ENCODE data around the gene XCL1.

The XCL1 gene

GRCh38 chr1:168607872-168608428 is 31.5 kb downstream of the XCL1 start:
- DNase-seq, result no peak

GRCh38 chr1:168608796-168609715 is 32.7 kb downstream of the XCL1 start:
- DNase-seq, result peak in 1 of 14 donors; percentile 73

GRCh38 chr1:168609741-168610510 is 33.5 kb downstream of the XCL1 start:
- DNase-seq, result peak in 1 of 14 donors; percentile 12

GRCh38 chr1:168613038-168613451 is 36.6 kb downstream of the XCL1 start:
- DNase-seq, result peak in 1 of 14 donors; percentile 42

GRCh38 chr1:168613691-168614231 is 37.4 kb downstream of the XCL1 start:
- DNase-seq, result peak in 1 of 14 donors; percentile 47

GRCh38 chr1:168614235-168614634 is 37.8 kb downstream of the XCL1 start:
- peak in 1 of 14 donors; percentile 16 for DNase-seq

- no peak for DNase-seq
These were observed 39.6 kb downstream of the XCL1 start for GRCh38 chr1:168615965-168616364.

GRCh38 chr1:168617974-168618750 is 41.8 kb downstream of the XCL1 start:
- no peak for DNase-seq

GRCh38 chr1:168618886-168619285 is 42.5 kb downstream of the XCL1 start:
- no peak for DNase-seq

- DNase-seq, result peak in 1 of 14 donors; percentile 7
These were observed 45.0 kb downstream of the XCL1 start for GRCh38 chr1:168621356-168621755.

GRCh38 chr1:168623003-168623828 is 46.8 kb downstream of the XCL1 start:
- no peak for DNase-seq

GRCh38 chr1:168623831-168624230 is 47.4 kb downstream of the XCL1 start:
- DNase-seq, result no peak

- DNase-seq, result no peak
These were observed 49.9 kb downstream of the XCL1 start for GRCh38 chr1:168626326-168626725.

- no peak for DNase-seq
These were observed 51.0 kb downstream of the XCL1 start for GRCh38 chr1:168627370-168627769.

- DNase-seq, result no peak
These were observed 52.4 kb downstream of the XCL1 start for GRCh38 chr1:168628807-168629206.

- no peak for DNase-seq
These were observed 53.1 kb downstream of the XCL1 start for GRCh38 chr1:168629466-168629865.

Measured in C1 segment of cervical spinal cord (tissue), 14 donors.